NCI-H2107 treated with DMSO at 0.1 percent for 48 hours (cell line): ENCODE measurements around the gene UCKL1.
"Not testable (repeated sequence)": the region's sequence is repeated elsewhere in the genome, so short reads cannot be mapped to it uniquely, and the experiment has no call there.

Source experiments
- DNase-seq: peaks from one replicate; lab custom pipeline; 2025; ENCODE audit not compliant: unreplicated experiment; lab: John Stamatoyannopoulos, UW

Gene UCKL1

DNA sequence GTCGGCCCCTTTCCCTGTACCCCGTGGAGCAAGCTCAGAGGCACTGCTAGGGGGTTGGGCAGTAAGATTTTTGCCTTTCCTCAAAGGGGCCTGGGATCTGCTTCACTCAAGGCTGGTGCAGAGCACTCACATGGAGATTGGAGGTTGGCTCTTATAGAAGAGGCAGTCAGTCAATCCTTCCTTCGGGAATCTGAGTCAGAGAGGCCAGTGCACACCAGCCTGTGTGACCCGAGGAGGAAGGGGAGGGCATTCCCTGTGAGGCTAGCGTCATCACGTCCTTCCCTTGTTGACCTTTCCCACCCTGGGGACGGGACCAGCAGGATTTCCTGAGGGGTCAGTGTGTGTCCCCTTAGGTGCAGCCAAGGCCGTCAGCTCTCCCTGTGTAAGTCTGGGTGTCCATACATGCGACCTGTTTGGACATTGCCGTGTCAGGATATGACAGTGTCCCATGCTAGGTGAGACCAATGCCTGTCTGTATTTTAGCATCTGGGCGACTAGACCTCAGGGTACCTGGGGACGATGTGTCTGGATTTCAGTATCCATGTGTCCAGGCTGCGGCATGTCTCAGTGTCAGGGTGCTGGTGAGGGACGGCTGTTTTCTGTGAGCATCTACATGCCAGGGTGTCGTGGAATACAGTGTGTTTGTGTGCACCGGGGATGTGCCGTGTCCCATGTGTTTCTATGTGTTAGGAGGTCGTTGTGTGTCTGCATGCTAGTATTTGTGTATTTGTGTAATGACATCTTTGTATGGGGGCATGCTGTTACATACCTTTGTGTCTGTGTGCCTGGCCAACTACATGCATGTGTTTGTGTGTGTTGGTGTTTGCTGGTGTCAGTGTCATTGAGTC lies 16.3 kb upstream of the UCKL1 start:
- no peak for DNase-seq

DNA sequence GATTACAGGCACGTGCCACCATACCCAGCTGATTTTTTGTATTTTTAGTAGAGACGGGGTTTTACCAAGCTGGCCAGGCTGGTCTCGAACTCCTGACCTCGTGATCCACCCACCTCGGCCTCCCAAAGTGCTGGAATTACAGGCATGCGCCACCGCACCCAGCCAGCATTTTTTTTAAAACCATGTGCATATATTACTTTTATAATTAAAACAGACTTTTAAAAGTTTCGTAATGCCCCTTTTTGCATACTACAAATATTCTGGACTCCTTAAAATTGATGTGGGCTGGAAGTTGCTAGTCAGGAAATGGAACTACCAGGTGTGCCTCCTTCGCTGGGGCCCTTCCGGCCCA lies 15.7 kb upstream of the UCKL1 start:
- DNase-seq: not testable (repeated sequence)

DNA sequence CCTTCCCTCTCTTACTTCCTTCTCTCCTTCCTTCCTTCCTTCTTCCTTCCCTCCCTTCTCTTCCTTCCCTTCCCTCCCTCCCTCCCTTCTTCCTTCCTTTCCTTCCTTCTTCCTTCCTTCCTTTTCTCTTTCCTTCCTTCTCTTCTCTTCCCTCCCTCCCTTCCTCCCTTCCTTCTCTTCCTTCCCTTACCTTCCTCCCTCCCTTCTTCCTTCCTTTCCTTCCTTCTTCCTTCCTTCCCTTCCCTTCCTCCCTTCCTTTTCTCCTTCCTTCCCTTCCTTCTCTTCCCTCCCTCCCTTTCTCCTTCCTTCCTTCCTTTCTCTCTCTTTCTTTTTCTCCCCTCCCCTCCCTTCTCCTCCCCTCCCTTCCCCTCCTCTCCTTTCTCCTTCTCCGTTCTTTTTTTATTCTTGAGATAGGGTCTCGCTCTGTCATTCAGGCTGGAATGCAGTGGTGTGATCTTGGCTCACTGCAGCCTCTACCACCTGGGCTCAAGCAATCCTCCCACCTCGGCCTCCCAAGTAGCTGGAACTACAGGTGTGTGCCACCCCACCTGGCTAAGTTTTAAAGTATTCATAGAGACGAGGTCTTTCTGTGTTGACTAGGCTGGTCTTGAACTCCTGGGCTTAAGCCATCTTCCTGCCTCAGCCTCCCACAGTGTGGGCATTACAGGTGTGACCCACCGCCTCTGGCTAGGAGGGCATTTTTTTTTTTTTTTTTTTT lies 14.7 kb upstream of the UCKL1 start:
- DNase-seq: no peak

GRCh38 chr20:63969838-63970713 lies 13.9 kb upstream of the UCKL1 start, which contains the start of gene ZNF512B:
Gene ZNF512B (minus strand): TSS chr20:63969930. CDS start chr20:63967950, 1,980 bp downstream.
- DNase-seq: no peak

DNA sequence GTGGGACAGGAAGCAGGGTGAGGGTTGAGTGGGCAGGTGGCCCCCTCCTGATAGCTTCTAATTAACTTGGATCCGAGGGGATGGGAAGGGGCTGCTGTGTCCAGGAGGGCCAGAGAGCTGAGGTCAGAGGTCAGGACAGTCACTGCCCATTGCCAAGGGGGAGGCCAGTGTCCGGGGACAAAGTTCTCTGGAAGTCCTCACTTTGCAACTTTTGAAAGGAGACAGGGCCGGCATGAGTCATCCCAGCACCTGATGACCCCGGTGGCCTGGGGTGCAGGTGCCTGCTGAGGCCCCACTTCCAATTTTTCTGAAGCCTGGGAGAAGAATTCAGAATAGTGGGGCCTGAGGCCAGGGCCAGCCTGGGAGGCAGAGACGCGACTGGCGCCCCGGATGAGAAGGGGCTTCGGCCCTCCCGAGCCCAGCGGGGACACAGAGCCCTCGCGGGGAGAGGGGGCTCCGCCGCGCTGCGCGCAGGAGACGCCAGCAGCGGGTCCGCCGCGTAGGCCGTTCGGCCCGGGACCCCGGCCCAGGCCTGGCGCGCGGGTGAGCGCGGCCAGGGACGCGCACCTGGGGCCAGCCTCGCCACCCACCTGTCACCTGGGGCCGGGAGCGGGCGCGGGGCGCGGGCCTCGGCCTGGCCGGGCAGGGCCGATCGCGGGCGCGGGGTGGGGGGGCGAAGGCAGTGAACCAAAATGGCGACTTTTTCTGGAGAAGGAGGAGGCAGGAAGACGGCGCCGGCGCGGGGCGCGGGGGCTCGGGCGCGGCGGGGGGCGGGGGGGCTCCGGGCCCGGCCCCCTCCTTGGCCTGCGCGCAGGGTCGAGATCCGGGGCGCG lies 12.9 kb upstream of the UCKL1 start:
- no peak for DNase-seq

- no peak for DNase-seq
Observed at GRCh38 chr20:63968136-63968927, 12.1 kb upstream of the UCKL1 start.

DNA sequence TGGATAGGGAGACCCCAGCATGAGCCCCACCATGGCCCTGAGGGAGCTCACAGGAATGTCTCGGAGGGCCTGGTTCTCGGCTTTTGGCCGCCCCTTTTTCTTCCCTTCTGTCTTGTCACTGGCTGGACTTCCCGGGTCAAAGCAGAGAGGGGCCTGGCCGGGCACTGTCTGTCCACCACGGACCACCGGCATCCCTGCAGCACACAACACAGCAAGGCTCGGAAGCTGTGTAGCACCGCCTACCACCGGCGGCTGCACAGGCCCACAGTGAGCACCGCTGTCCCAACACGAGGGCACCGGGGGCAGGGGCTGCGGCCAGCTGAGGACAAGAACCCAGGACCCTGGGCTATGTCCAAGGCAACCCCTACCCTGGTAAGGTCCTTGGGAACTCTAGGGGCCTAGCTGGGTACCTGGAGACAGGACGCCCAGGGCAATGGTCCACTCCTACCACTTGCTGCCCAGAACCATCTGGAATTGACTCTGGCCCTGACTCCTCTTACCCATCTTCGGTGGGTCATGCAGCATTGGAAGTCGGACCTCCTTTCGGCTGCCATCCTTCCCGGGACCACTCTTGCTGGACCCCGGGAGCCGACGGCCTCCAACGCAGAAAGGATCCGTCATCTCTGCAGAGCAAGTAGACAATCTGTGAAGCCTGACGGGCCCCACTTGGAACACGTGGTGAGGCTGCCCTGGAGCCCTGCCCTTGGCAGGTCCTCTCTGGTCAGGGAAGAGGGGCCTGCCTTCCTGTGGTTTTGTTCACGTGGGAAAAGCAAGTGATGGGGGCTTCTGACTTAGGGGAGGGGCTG lies 11.3 kb upstream of the UCKL1 start:
- no peak for DNase-seq

- no peak for DNase-seq
Observed at GRCh38 chr20:63966944-63967322, 10.7 kb upstream of the UCKL1 start.

GRCh38 chr20:63966172-63966943 lies 10.1 kb upstream of the UCKL1 start:
- DNase-seq: no peak

DNA sequence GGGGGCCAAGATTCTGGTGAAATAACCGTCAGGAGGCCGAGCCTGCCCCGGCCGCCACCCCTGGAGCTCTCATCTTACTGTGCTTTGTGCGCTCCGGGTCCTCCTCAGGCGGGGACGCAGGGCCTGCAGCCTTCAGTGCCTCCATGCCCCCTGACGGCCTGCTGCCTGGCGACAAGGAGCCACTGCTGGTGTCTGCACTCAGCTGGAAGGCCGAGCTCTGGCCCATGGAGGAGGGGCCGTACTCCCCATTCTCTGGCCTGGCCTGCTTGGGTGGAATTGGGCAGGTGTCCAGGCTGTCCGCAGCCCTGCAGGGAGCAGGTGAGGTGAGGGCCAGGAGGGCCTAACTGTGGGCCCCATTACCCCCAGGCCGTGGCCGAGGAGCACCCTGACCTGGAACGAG lies 8.2 kb upstream of the UCKL1 start:
- DNase-seq: no peak

- no peak for DNase-seq
Observed at GRCh38 chr20:63963784-63964301, 7.6 kb upstream of the UCKL1 start.

- no peak for DNase-seq
Observed at GRCh38 chr20:63963348-63963741, 7.1 kb upstream of the UCKL1 start.

GRCh38 chr20:63962426-63963347 lies 6.5 kb upstream of the UCKL1 start:
- no peak for DNase-seq

DNA sequence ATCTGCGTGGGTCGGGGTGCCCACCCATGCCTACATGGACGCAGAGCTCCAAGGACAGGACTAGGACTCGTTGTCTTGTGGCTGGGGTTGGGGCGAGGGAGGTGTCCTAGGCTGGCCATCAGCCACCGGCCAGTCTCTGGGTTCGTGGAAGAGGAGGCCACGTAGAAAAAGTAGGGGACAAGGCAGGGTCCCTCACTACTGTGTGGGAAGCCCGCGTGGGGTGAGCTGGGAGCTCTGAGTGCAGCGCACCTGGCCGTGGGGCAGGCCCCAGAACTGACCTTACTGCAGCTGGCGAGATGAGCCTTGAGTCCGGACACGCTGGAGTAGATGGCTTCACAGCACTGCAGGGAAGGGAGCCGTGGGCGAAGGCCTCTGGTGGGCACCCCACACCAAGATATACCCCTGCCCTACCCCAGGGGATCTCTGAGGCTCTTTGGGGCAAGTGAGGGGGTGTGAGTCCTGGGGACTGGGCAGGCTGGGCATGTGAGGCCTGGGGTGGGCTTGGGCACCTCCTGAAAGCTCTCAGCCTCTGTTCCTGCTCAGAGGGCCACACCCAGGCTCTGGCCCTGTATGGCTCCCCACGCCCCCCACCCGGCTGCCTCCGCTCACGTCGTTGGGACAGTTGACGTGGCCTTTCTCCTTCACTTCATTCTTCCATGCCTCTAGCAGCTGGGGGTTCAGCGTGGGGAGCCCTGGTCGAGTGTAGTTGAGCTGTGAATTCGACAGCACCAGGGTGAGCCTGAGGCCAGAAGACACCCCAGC lies 5.6 kb upstream of the UCKL1 start:
- DNase-seq: no peak

- DNase-seq: not testable (repeated sequence)
Observed at GRCh38 chr20:63960654-63961621, 4.7 kb upstream of the UCKL1 start.
